ENCODE data around the gene BLACAT1. TPM values are rescaled to one million over a fixed set of nuclear protein-coding genes. Genes with fewer than 3 reads are reported as not detected.

Gene BLACAT1
- total RNA-seq, 1 experiment from 2014 or later, result 13.5 TPM

DNA sequence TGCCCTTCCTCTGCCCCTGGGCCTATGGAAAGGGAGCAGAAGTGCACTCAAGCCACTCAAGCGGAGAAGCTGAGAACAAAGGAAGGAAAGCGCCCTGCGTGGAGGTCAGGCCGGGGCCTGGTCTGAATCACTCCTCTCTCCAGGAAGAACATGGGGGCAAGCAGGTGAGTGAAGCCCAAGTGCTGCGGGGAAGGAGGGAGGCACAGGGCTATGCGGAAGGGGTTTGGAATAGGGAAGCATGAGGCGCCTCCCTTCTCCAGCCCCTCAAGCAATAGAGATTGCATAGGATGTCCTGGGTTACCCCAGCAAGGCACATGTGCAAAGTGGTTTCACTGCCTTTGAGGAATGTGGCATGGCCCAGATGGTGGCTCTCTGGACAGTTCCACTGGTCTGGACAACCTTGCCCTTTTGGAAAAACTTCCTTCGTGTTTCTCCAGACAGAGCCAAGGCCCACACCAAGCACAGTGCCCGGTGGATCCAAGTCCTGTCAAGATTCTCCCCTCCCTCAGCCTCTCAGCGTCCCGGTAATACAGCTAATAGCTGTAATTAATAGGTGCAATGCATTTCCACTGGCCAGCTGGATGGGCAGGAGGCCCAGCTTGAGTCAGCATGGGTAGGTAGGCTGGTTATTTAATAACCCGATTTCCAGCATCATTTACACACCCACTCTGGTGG is 13.7 kb downstream of the BLACAT1 start:
- Histone ChIP-seq H3K9me3 (ENCODE audit: insufficient read depth, low read depth) (no peaks in the 10 kb centered on the region), H2AFZ (no peak overlapping the region), H4K20me1 (ENCODE audit: insufficient read depth) (peaks cover 9% of the 10 kb centered on the region), H3K27ac (peak overlapping the region; percentile 85), H3K79me2 (ENCODE audit: low read depth) (peaks cover 25% of the 10 kb centered on the region), H3K36me3 (ENCODE audit: low read depth) (no peaks in the 10 kb centered on the region), H3K4me3 (peak overlapping the region; percentile 33; the same call in 1 of the 2 replicates), H3K4me1 (replicated peaks; ENCODE audit: insufficient read depth) (peaks cover 53% of the 10 kb centered on the region), H3K4me2 (peak overlapping the region; percentile 66), H3F3A (ENCODE audit: insufficient read depth, low read depth) (peaks cover 33% of the 10 kb centered on the region), H3K27me3 (ENCODE audit: insufficient read depth, low read depth) (no peaks in the 10 kb centered on the region), H3K9me2 (ENCODE audit: insufficient read depth) (no peaks in the 10 kb centered on the region)
- intact Hi-C loops (cut with micrococcal nuclease; ENCODE audit: unreplicated experiment), result loop anchor here (5.0 kb wide), 1 partner anchor 45 kb away; no protein-coding TSS in a partner anchor
- ChIA-PET CTCF (interaction anchor here (1.3 kb wide), 2 partner anchors 43 to 88 kb away, joined by 4 read pairs; no protein-coding TSS in a partner anchor), POLR2A (ENCODE audit: unreplicated experiment) (interaction anchor here (0.6 to 0.7 kb wide), 2 partner anchors 82 to 1650 kb away, joined by 3 to 5 read pairs; no protein-coding TSS in a partner anchor)
- BruUV-seq (replicated peaks), result no TSS peak
- DNase-seq, result peak; percentile 75 to 90
- TF ChIP-seq, protein P1, sequence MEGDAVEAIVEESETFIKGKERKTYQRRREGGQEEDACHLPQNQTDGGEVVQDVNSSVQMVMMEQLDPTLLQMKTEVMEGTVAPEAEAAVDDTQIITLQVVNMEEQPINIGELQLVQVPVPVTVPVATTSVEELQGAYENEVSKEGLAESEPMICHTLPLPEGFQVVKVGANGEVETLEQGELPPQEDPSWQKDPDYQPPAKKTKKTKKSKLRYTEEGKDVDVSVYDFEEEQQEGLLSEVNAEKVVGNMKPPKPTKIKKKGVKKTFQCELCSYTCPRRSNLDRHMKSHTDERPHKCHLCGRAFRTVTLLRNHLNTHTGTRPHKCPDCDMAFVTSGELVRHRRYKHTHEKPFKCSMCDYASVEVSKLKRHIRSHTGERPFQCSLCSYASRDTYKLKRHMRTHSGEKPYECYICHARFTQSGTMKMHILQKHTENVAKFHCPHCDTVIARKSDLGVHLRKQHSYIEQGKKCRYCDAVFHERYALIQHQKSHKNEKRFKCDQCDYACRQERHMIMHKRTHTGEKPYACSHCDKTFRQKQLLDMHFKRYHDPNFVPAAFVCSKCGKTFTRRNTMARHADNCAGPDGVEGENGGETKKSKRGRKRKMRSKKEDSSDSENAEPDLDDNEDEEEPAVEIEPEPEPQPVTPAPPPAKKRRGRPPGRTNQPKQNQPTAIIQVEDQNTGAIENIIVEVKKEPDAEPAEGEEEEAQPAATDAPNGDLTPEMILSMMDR (conservative IDR thresholded peaks at IDR 0.05), result no peak
- no peak for TF ChIP-seq EZH2 (IDR thresholded peaks at IDR 0.05; ENCODE audit: low read depth)

DNA sequence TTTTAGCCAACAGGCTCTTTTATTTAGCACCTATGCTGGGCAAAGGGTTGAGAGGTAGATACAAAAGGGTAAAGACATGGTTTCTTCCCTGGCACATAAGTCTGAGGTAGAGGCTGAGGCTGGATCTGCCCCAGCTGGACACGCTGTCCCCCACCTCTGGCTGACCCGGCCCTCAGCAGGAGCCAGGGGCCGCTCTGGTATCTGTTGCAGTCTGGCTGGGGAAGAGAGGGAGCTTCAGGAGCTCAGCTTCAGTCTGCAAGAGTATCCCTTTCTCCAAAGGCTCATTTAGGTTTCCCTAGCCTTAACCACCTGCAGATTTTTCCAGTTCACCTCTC is 14.2 kb downstream of the BLACAT1 start:
- DNase-seq, result no peak
- no peaks in the 10 kb centered on the region for H3K36me3 ChIP-seq (ENCODE audit: low read depth)
- no peaks in the 10 kb centered on the region for H3K9me3 ChIP-seq (ENCODE audit: insufficient read depth, low read depth)
- H3K9me2 ChIP-seq (ENCODE audit: insufficient read depth), result no peaks in the 10 kb centered on the region
- H3K4me3 ChIP-seq, result peak overlapping the region; percentile 33; the same call in 1 of the 2 replicates
- TF ChIP-seq, protein P1 (conservative IDR thresholded peaks at IDR 0.05), result no peak
- TF ChIP-seq EZH2 (IDR thresholded peaks at IDR 0.05; ENCODE audit: low read depth), result no peak
- H3K27me3 ChIP-seq (ENCODE audit: insufficient read depth, low read depth), result no peaks in the 10 kb centered on the region
- peaks cover 20% of the 10 kb centered on the region for H3K79me2 ChIP-seq (ENCODE audit: low read depth)
- intact Hi-C loops (cut with micrococcal nuclease; ENCODE audit: unreplicated experiment), result loop anchor here (1.0 to 5.0 kb wide), 3 partner anchors 8 to 44 kb away; no protein-coding TSS in a partner anchor
- H4K20me1 ChIP-seq (ENCODE audit: insufficient read depth), result peaks cover 6% of the 10 kb centered on the region
- H3K4me1 ChIP-seq (replicated peaks; ENCODE audit: insufficient read depth), result peaks cover 48% of the 10 kb centered on the region
- BruUV-seq (replicated peaks), result no TSS peak
- CTCF ChIA-PET, result interaction anchor here (1.1 to 1.3 kb wide), 5 partner anchors 11 to 87 kb away, joined by 4 to 13 read pairs (median 4); no protein-coding TSS in a partner anchor
- H3F3A ChIP-seq (ENCODE audit: insufficient read depth, low read depth), result peaks cover 30% of the 10 kb centered on the region
- peak overlapping the region; percentile 66 for H3K4me2 ChIP-seq
- peak overlapping the region; percentile 85 for H3K27ac ChIP-seq
- POLR2A ChIA-PET (ENCODE audit: unreplicated experiment), result interaction anchor here (0.7 to 1.2 kb wide), 4 partner anchors 8 to 1650 kb away, joined by 3 to 8 read pairs (median 5); no protein-coding TSS in a partner anchor
- H2AFZ ChIP-seq, result no peak overlapping the region

DNA sequence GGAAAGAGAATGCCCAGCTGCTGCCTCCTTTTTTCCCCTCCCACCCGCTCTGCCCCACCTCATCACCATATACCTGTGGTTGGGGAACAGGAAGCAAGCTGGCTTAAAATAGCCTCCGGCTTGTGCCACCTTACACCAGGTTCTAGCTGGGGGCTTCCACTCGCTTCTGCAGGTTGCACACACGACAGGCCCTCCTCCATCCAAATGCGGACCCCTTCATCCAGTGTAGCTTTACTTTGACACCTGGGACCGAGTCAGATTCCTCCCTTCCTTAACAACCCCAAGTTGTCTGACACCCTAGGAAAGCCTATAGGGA is 14.6 kb downstream of the BLACAT1 start:
- DNase-seq, result peak in 1 of 2 experiments; percentile 94
- H3K36me3 ChIP-seq (ENCODE audit: low read depth), result no peaks in the 10 kb centered on the region
- H4K20me1 ChIP-seq (ENCODE audit: insufficient read depth), result peaks cover 6% of the 10 kb centered on the region
- peak overlapping the region; percentile 66 for H3K4me2 ChIP-seq
- peak overlapping the region; percentile 85 for H3K27ac ChIP-seq
- H2AFZ ChIP-seq, result no peak overlapping the region
- ChIA-PET POLR2A (ENCODE audit: unreplicated experiment) (interaction anchor here (0.5 to 1.2 kb wide), 8 partner anchors 9 to 1649 kb away, joined by 3 to 8 read pairs (median 4); partner anchors contain the start of gene TMCC2), CTCF (interaction anchor here (1.1 to 1.3 kb wide), 4 partner anchors 10 to 87 kb away, joined by 4 to 13 read pairs (median 6); no protein-coding TSS in a partner anchor)
- no peaks in the 10 kb centered on the region for H3K9me3 ChIP-seq (ENCODE audit: insufficient read depth, low read depth)
- no peaks in the 10 kb centered on the region for H3K27me3 ChIP-seq (ENCODE audit: insufficient read depth, low read depth)
- BruUV-seq (replicated peaks), result no TSS peak
- H3F3A ChIP-seq (ENCODE audit: insufficient read depth, low read depth), result peaks cover 30% of the 10 kb centered on the region
- H3K79me2 ChIP-seq (ENCODE audit: low read depth), result peaks cover 16% of the 10 kb centered on the region
- H3K4me1 ChIP-seq (replicated peaks; ENCODE audit: insufficient read depth), result peaks cover 46% of the 10 kb centered on the region
- intact Hi-C loops (cut with micrococcal nuclease; ENCODE audit: unreplicated experiment), result loop anchor here (1.0 to 5.0 kb wide), 3 partner anchors 8 to 44 kb away; no protein-coding TSS in a partner anchor
- H3K9me2 ChIP-seq (ENCODE audit: insufficient read depth), result no peaks in the 10 kb centered on the region
- TF ChIP-seq, protein P1 (conservative IDR thresholded peaks at IDR 0.05), result no peak
- no peak for TF ChIP-seq EZH2 (IDR thresholded peaks at IDR 0.05; ENCODE audit: low read depth)
- peak overlapping the region; percentile 33; the same call in 1 of the 2 replicates for H3K4me3 ChIP-seq
